Globus pallidus (tissue), 1 donor: ENCODE data around the gene FHL2.
A peak's percentile ranks its signal among the peaks of the same experiment; 100 is the strongest.

Experiments
- DNase-seq: peaks from one replicate; pipeline ENCODE4 v3.0.0-alpha.2; 2015; ENCODE audit warnings: low spot score

The FHL2 gene

DNA sequence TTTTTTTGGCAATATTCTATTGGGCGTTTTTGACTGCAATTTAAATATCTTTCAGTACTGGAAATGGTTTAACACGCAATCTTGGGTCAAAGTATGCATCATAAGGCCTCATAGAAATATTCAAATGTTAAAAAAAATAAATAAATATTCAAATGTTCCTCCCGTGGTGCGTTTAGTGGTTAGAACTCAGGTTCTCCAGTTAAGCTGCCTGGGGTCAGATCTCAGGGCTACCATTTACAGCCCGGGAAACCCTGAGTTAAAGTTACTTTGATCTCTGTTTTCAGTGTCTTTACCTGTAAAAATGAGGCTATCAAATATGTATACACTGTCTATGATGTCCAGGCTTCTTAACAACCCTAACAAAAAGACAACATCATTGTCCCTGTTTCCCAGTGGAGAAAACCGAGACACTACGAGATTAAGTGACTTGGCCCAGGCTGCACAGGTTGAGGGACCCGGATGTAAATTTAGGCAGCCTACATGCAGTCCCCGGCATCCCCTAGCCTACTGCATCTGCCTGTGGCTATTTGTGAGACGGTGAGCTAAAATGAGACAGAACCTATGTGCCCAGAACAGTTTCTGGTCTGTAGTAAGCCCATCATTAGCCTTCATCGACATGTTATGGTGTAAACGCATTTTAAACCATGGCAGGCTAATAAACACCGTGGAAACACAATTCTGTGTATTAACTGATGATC, 1.7 kb downstream of the FHL2 start:
- DNase-seq: no peak

DNA sequence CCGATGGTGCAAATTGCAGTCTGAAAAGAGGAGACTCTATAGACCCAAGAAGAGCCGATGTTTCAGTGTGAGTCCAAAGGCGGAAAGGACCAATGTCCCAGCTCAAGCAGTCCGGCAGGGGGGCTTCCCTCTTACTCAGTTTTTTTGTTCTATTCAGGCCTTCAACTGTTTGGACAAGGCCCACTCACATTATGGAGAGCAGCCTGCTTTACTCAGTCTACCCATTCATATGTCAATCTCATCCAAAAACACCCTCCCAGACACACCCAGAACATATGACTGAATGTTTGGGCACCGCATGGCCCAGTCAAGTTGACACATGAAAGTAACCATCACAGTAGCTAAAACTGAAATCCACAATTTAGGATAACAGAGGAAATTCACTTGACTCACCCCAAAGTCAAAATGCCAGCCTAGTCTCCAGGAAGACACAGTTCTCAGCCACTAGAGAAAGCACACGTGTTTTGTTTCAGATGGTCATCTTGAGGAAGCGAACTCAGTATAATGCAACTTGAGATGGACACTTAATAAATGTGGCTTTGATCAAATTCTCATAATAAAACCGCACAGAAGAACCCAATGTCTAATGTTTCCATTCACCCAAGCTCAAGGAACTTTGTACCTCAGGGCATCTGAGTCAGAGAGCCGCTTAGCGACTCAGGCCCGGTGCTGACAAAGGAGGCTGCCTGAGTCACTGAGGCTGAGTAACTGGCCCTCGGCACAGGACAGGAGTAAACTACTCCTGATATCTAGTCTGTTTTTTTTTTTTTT, 2.4 kb downstream of the FHL2 start:
- no peak for DNase-seq

DNA sequence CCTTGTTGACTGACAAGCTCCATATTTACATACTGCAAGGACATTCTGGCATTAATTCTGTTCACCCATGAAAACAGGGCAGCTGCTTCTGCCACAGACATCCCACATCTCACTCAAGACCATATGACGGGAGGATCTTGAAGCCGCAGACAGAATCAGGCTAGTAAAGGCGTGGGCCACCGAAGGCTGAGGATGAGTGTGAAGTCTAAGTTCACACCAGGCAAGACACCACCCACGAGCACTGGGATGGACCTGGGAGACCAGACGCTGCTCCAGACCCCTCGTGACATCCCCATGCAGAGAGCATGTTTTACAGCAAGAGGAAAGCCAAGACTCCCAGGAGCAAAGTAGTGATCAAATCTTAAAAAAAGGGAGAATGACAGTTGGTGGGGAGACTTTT, 3.2 kb downstream of the FHL2 start:
- no peak for DNase-seq

DNA sequence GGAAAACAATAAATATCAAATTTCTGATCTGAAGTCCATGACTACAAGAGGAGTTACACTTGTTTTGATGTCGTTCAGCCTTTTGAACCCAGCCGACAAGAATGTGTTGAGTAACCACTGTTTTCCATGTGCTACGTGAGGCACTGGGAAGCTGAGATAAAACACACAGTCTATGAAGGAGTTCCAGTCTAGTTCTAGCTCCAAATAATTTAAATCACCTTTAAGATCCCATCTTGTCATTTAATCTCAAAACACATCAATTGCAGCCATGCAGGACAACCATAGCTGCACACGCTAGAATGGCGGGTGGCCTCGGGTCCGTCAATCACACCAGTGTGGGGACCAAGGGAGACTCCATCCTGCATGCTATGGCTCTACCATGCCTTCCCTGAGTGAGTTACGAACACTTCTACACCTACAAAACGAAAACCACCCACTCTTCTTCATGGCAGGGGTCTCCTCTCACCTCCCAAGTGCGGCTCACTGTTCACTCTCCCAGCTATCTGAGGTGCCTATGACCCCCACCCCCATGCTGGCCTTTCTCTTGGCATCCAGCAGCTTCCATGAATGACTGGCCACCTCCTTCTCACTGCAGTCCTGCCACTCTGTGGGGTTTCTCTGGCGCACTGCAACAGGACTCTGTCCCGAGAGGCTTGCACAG, 3.8 kb downstream of the FHL2 start:
- no peak for DNase-seq

DNA sequence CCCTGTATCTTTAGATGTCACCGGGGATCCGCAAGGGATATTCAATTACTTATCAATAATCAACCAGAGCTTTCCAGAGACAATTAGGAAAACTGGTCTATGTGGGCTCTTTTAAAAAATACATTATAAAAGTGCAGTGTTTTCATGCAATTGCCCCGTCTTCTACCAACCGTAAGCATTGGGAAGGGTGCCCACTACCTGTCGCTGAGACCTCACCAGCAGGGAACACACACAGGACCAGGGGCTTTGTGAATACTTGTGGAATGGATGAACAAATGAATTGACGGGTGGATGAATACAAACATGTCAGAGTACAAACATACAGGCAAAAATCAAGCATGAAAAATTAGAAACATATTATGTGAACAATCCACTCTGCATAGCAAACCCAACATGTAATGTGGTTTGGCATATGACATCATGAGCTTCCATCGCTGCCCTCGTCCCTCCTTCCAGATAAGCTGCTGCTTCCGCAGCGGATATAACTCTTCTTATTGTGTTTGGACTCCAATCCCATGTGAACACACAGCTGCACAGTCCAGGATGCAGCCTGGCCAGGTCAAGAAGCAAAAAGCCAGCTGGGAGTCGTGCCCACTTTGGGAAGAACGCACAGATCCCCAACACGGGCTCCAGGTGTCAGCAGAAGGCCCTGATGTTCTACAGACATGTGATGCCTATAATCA, 5.3 kb downstream of the FHL2 start:
- no peak for DNase-seq

DNA sequence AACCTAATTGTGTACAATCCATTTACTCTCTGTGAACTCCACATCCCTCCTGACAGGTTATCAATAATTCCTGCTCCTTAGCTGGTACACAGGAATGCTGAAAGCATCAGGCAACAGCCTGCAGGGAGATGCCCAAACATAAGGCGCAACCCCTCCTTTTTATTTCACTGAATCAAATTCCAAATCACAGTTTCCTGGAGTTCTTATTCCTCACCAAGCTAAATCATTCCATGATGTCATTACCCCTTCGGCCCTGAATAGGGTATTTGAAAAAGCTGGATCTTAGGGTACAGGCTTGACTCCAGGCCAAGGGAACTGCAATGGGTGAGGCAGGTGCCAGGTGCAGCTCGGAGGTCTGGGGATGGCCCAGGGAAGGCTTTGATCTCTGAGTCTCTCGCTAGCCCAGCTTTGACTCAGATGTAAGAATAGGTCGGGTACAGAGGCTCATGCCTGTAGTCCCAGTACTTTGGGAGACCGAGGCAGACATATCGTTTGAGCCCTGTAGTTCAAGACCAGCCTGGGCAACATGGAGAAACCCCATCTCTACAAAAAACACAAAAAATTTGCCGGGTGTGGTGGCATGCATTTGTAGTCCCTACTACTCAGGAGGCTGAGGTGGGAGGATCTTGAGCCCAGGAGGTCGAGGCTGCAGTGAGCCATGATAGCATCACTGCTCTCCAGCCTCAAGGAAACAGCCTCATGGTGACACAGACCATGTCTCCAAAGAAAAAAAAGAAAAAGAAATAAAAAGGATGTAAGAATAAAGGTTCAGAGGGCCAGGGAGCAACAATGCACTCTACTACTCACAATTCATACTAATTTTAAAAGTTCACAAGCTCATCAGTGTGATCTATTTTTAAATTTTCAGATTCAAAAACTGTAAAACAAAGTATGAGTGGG, 6.8 kb downstream of the FHL2 start:
- DNase-seq: no peak

DNA sequence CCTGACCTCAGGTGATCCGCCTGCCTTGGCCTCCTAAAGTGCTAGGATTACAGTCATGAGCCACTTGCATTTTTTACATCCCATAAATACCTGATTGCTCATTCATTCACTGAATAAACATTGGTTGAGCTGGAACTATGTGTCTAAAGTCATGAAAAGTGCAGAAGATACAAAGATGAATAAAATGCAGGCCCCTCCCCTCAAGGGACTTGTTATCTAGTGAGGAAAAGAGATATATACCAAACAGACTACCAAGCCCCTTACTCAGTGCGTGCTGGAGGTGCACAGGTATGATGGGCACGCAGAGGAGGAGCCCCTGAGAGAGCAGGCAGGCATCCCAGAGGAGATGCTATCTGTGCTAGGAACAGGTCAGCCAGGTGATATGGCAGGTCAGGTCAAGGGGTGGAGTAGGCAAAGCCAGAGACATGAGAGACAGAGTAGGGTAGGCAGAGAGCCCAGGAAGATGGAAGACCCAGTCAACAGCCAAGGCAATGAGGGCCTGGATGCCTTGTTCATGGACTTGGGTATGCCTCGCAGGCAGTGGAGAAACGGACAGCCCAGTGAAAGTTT, 7.7 kb downstream of the FHL2 start:
- no peak for DNase-seq

DNA sequence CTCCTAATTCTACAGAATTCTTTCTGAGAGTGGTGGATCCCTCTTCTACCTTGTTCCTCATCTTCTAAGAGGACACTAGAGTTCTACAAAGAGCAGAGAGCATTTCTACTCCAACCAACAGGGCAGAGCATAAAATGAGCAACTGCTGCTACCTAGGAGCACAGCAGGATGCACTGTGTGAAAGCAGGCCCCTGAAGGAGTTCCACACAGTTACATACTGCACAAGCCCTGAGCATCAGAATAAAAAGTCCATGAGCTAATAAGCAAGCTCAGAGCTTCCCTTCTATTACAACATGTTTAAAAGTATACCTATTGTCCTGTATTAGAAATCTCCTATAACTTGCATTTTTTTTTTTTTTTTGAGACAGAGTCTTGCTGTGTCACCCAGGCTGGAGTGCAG, 8.4 kb downstream of the FHL2 start:
- DNase-seq: no peak

DNA sequence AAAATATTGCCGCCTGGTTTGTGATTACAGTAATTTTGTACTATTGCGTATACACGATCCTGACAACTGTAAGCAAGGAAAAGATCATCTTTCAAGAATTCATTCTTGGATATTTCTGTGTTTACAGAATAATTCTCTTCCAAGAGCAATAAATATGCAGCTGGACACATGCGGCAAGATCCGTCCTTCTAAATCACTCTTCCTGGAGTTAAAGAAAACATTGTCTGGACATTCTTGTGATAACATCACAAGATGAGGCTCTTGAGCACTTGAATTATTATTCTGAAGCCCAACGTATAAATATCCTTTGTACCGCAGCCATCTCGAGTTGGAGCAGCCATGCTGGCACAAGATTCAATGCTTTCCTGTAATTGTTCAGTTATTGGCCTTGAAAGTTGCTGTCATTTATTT, 9.9 kb downstream of the FHL2 start:
- DNase-seq: no peak

DNA sequence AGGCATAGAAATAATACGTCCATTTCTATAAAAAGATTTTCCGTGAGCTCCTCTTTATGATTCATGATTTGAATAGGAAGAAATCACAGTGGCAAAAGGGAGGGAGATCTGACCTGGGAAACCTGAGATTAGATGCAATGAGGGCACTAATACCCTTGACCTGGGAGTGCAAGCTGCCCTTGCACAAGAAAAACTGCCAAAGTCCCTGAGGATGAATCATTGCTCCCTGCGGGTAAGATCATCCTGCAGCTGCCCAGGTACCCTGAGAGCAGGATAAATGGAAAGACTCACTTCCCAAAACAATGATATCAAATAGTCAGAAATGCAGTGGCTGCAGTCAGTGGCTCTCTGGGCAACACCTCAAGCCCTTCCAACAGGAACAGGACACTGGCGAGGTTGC, 11.6 kb downstream of the FHL2 start:
- DNase-seq: no peak

DNA sequence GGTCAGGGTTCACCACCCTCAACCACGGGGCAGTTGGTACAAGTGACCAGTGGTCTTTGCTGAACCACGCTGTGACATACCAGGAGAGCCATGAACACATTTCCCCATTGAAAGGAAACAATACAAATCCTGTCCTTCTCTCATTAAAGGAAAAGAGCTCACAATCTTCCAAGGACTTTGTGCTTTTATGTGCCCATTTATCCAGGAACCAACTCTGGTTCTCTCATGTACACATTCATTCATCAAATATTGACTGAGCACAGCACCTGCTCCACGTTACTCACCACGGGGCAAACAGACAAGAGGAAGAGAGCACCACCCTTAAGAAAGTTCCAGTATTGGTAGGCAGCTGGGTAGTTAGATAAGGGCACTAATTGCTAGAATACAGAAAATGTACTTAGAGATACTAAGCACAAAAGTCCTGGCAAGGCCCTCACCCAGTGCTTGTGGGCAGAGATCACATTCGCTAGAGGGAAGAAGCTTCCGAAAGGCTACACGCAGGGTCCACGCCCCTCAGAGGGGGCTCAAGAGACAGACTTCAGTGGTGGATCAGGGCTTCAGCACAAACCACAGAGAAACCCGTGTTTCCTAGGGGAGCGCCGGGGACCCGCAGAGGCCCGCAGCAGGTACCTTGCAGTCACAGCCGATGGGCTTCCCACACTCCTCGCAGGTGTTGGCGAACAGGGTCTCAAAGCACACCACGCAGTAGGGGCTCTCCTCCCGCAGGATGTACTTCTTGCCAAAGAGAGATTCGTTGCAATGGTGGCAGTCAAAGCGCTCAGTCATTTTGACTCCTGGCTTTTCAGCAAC, 12.9 kb downstream of the FHL2 start:
- no peak for DNase-seq

DNA sequence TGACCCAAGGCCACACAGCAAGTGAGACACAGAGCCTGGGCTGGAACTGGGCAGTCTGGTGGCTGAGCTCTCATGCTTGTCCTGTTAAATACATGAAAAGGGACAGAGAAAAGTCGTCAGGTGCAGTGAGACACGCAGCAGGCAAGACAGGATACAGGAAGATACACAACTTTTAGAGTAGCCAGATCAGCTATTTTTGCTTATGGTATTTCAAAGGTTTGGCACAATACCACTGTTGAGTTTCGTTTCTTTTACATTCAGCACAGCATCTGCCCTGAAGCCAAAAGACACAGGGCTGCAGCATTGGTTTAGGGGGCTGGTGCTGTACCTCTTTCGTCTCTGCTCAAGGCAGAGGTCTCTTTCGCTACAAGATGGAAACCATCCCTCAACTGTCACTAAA, 14.0 kb downstream of the FHL2 start:
- DNase-seq: no peak

DNA sequence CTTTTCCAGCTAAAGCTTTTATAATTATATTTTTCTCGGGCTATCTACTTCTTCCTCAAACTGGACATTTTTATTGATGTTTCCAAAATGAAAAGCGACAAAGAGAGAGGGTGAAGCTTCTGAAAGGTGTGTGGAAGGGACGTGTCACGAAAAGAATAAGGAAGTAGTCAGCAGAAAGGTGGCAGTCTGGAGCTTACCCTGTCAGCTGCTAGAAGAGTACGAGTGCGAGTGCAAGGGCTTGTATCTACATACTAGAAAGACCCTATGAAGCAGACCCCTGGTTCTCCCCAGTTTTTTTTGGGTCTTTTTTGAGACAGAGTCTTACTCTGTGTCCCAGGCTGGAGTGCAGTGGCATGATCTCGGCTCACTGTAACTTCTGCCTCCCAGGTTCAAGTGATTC, 14.6 kb downstream of the FHL2 start:
- no peak for DNase-seq

DNA sequence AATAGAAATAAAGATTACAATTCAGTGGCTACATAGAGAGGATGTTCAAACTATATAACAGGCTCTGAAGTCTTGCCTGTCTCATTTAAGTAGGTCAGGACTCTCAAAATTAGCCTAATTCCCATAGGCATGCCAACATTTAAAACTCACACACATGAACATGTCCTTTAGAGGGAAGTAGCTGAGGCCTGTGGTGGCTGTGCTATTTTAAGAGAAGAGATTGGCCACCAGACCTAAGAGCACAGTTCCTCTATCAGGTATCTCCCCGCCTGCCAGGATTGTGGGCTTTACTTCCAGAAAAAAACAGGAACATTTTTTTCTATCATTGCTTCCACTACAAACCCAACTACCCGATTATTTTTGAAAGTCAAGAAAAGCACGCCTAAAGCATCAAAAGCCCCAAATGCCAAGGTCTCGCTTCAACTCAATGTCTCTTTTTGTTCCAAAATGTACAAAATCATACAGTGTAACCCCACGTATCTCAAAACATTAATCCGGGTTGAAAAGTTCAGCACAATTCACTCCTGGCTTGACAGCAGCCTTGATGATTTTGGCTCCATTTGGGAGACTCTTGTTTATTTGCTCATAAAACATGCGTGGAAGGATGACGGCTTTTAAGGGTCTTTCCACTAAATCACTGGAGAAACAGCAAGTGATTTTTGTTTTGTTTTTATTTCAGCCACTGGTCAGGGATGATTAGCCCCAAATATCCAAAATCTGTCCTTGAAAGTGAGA, 15.3 kb downstream of the FHL2 start:
- peak; percentile 24 for DNase-seq

DNA sequence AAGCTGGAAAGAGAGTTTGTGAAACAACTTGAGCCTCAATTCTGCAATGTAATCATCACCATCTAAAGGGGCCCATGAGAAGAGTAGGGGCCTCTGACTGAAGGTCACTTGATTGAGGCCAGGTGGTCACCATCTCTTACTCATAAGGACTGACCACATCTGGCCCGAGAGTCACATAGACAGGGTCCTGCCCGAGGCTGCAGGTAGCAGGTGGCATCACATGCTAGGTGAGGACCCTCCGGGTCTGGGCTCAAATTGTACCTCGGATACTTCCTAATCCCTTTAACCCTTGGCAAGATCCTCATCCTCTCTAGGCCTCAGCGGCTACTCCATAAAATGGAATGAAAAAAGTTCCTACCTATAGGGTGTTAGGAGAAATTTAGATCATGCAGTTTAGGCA, 16.7 kb downstream of the FHL2 start:
- no peak for DNase-seq

DNA sequence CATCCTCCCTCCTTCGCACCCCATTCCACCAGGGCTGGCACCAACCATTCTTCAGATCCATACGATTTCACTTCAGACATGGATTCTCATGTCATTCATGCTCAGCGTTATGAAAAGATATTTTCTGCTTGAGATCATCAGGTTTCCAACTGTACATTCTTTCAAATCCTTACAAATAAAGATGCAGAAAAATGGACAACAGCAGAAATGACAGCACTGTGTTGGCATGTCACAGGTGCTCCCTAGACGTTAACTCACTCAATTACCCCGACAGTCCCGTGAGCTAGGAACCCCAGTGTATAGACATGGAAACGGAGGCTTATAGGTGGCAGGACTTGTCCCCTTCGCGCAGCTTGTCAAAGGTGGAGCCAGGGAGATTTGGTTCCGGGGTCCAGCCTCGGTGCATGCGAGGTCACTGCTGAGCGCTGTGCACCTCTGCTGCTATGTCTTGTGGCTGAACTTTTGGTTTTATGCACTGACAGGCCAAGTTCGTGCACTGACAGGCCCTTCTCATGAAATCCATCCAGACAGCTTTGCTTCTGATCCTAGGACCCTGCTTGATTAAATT, 17.7 kb downstream of the FHL2 start:
- DNase-seq: no peak

DNA sequence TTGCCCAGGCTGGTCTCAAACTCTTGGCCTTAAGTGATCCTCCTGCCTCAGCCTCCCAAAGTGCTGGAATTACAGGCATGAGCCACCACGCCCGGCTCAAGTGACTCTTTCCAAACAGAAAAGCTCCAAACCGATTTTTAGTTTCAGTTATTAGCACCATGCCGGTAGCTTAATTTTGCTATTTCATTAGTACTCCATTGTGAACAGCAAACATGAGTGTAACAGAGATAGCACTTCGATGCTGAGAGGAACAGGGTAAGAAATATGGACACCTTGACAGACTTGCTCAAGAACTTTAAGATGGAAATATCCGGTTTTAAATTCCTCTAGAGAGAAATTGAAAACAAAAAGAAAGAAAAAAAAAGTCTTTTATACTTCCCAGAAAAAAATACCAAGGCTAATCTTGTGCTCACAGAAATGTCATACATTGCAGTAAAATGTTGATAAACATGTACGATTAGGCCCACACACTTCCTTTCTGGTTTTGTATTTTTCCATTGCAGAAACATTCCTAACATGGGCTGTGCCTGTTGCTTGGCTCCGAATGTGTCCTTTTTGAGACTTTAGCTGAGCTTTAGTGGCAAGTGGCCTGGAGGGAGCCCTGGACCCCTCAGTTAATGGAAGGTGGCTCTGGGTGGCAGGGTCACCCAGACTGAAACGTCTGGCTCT, 18.3 kb downstream of the FHL2 start:
- DNase-seq: no peak

DNA sequence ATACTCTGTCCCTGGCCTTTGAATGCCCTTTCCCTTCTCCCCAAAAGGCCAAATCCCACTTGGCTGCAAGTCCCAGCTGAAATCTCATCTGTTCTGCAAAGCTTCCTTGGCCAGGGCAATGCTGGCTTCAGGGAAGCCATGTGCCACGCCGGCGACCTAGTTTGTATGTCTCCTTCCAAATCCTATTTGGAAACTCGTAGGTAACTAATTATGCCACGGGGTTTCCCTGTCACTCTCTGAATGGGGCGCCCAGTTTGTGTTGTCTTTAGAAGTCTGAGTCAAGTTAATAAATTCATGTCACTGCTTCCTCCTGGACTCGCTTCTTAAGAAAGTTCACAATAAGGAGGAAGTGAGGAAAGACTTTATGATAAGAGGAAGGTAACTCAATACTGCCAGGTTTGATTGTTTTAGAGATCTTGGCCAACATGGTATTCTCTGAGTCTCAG, 19.1 kb downstream of the FHL2 start:
- no peak for DNase-seq

DNA sequence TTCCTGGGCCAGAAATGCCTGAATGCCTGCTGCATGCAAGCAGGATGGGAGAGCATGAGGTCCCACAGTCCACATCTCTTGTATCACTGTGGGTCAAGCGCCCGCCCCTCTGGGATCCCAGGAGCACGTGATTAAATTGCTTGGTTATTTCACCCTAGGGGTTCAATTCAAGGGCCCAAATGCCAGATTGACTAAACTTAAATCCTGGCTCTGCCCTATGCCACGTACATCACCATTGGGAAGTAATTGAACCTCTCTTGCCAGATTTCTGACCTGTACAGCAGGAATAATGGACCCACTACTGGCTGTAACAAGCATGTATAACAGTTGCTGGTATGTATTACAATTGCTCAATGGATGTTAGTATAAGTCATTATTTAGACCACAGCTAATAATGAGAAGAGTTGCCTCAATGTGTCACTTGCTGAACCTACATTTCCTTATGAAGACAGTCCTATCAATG, 19.9 kb downstream of the FHL2 start:
- DNase-seq: no peak
